Glutamatergic neuron (in vitro differentiated cells): Measurements from ENCODE around the gene SSH3. TPM values are rescaled to one million over a fixed set of nuclear protein-coding genes. Genes with fewer than 3 reads are reported as not detected.
A peak's percentile ranks its signal among the peaks of the same experiment; 100 is the strongest.
"Not testable (repeated sequence)": the region's sequence is repeated elsewhere in the genome, so short reads cannot be mapped to it uniquely, and the experiment has no call there.

Experiments used
- DNase-seq: peaks from one replicate; pipeline ENCODE4 v3.0.0; 2022
- H3K27ac Mint-ChIP-seq: one replicate; pipeline ENCODE4 v1.8.0; 2020; ENCODE audit warnings: mild to moderate bottlenecking, mixed read lengths, inconsistent platforms; ENCODE audit not compliant: unreplicated experiment
- H3K27me3 Mint-ChIP-seq: one replicate; pipeline ENCODE4 v1.8.0; 2020; ENCODE audit warnings: mild to moderate bottlenecking, moderate library complexity, mixed read lengths, inconsistent platforms; ENCODE audit not compliant: unreplicated experiment
- H3K36me3 Mint-ChIP-seq: one replicate; pipeline ENCODE4 v1.8.0; 2020; ENCODE audit warnings: mild to moderate bottlenecking, mixed read lengths, inconsistent platforms; ENCODE audit not compliant: unreplicated experiment
- H3K4me1 Mint-ChIP-seq: one replicate; pipeline ENCODE4 v1.8.0; 2020; ENCODE audit warnings: mild to moderate bottlenecking, low read depth, mixed read lengths, inconsistent platforms; ENCODE audit not compliant: unreplicated experiment
- H3K4me3 Mint-ChIP-seq: one replicate; pipeline ENCODE4 v1.8.0; 2020; ENCODE audit warnings: mild to moderate bottlenecking, mixed read lengths, inconsistent platforms; ENCODE audit not compliant: unreplicated experiment
- H3K9me3 Mint-ChIP-seq: one replicate; pipeline ENCODE4 v1.8.0; 2020; ENCODE audit warnings: mild to moderate bottlenecking, moderate library complexity, mixed read lengths, inconsistent platforms; ENCODE audit not compliant: unreplicated experiment
- total RNA-seq: library from RNA; stranded (reverse); fragmentation: NEBNext Ultra II Directional; extraction: Animal tissue kit (Norgen Biotek cat#: 25700); gene quantifications from one replicate; pipeline ENCODE4 v1.2.1, GENCODE V29; 2021; ENCODE audit not compliant: unreplicated experiment
- TF ChIP-seq, protein P1 (sequence below): fragments of 200-600 bp; sonication (generic); IDR thresholded peaks from one replicate; pipeline ENCODE4 v1.5.0; 2021; ENCODE audit not compliant: partially characterized antibody, unreplicated experiment

The SSH3 gene
- total RNA-seq, 1 donor from 2014 or later, result 8.3 TPM

DNA sequence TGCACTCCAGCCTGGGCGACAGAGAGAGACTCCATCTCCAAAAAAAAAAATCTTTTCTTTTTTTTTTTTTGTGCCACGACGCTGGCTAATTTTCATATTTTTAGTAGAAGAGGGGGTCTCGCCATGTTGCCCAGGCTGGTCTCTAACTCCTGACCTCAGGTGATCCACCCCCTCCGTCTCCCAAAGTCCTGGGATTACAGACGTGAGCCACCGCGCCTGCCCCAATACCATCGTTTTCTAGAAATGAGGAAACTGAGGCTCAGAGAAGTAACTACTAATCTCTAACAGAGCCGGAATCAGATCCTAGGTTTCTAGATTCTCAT, 13.5 kb downstream of the SSH3 start:
- H3K27ac Mint-ChIP-seq, result peak overlapping the region; percentile 68
- H3K9me3 Mint-ChIP-seq, result peaks cover 3% of the 10 kb centered on the region
- no peaks in the 10 kb centered on the region for H3K4me1 Mint-ChIP-seq
- DNase-seq, result no peak
- H3K36me3 Mint-ChIP-seq, result no peaks in the 10 kb centered on the region
- TF ChIP-seq, protein P1, sequence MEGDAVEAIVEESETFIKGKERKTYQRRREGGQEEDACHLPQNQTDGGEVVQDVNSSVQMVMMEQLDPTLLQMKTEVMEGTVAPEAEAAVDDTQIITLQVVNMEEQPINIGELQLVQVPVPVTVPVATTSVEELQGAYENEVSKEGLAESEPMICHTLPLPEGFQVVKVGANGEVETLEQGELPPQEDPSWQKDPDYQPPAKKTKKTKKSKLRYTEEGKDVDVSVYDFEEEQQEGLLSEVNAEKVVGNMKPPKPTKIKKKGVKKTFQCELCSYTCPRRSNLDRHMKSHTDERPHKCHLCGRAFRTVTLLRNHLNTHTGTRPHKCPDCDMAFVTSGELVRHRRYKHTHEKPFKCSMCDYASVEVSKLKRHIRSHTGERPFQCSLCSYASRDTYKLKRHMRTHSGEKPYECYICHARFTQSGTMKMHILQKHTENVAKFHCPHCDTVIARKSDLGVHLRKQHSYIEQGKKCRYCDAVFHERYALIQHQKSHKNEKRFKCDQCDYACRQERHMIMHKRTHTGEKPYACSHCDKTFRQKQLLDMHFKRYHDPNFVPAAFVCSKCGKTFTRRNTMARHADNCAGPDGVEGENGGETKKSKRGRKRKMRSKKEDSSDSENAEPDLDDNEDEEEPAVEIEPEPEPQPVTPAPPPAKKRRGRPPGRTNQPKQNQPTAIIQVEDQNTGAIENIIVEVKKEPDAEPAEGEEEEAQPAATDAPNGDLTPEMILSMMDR, result no peak
- peak overlapping the region; percentile 99 for H3K4me3 Mint-ChIP-seq
- H3K27me3 Mint-ChIP-seq, result peaks cover 3% of the 10 kb centered on the region

DNA sequence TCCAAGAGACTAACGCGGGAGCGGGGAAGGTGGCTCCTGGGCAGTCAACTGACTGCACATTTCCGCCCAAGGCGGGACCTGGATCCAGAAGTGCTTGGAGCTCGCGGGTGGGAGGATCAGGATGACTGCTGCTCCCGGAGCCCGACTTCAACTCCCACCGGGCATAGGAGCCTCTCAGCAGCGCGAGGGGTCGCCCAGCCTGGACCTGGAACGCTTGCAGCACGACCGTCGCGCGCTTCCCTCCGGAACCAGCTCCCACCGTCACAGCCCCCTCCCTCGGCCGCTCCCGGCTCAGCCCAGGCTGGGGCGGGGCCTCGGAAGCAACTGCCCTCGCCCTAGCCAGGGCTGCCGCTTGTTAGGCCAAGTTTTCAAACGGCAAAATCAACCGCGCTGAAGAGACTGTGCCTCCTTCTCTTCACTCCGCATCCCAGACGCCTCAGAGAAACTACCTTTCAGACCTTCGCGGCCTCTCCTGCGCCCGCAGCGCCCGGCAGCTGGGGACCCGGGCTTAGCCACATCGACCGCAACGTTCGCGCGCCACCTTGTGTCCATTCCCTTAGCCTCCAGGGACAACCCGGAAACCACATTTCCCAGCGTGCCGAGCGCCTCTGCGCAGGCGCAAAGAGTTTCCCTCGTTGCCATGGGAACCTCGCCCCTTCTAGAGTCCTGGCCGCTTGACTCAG, 14.0 kb downstream of the SSH3 start:
- Mint-ChIP-seq H3K36me3 (no peaks in the 10 kb centered on the region), H3K27ac (peak overlapping the region; percentile 94), H3K9me3 (peaks cover 3% of the 10 kb centered on the region), H3K4me3 (peak overlapping the region; percentile 99), H3K27me3 (peaks cover 3% of the 10 kb centered on the region), H3K4me1 (no peaks in the 10 kb centered on the region)
- peak; percentile 97 for DNase-seq
- TF ChIP-seq, protein P1, result peak; percentile 81

DNA sequence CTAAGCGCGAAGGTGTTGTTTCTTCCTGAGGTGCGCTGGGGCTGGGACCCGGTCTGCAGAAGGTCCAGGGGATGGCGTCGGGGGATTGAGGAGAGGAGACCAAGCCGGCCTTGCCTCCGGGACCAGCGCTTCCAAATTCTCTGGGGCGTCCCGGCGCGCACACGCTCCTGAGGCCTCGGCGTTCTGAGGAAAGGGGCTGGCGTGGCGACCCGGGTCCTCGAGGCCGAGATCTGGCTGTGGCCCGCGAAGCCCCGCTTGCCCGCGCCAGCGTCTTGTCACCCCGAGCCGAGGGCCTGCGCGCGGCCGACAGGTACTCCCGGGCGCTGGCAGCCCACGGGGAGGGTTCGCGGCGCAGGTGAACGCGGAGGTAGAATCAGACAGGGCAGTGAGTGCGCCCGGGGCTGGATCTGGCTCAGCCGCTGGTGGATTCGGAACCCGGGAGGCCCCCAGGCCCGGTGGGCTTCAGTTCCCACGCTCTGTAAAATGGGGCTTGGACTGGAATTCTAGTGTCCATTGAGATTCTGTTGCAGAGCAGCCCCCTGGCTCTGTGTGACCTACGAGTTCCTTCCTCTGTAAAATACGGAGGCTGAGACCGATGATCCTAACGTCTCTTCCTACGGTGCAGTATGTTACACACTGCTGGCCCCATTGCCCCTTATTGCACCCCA, 14.7 kb downstream of the SSH3 start:
- H3K4me3 Mint-ChIP-seq, result peak overlapping the region; percentile 99
- H3K27ac Mint-ChIP-seq, result peak overlapping the region; percentile 94
- H3K27me3 Mint-ChIP-seq, result peaks cover 5% of the 10 kb centered on the region
- H3K36me3 Mint-ChIP-seq, result no peaks in the 10 kb centered on the region
- no peak for DNase-seq
- peaks cover 3% of the 10 kb centered on the region for H3K9me3 Mint-ChIP-seq
- H3K4me1 Mint-ChIP-seq, result no peaks in the 10 kb centered on the region
- TF ChIP-seq, protein P1, result no peak

DNA sequence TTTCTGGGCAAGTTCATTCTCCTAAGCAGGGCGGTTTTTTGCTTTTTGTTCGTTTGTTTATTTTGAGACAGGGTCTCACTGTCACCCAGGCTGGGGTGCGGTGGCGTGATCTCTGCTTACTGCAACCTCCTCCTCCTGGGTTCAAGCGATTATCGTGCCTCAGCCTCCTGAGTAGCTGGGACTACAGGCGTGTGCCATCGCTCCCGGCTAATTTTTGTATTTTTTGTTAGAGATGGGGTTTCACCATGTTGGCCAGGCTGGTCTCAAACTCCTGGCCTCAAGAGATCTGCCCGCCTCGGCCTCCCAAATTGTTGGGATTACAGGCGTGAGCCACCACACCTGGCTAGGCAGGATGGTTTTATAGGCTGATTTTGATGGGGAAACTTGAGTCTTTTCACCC, 15.5 kb downstream of the SSH3 start:
- H3K27ac Mint-ChIP-seq, H3K9me3 Mint-ChIP-seq, H3K27me3 Mint-ChIP-seq, H3K4me1 Mint-ChIP-seq, DNase-seq, H3K36me3 Mint-ChIP-seq: not testable (repeated sequence)
- H3K4me3 Mint-ChIP-seq, result peak overlapping the region; percentile 71

DNA sequence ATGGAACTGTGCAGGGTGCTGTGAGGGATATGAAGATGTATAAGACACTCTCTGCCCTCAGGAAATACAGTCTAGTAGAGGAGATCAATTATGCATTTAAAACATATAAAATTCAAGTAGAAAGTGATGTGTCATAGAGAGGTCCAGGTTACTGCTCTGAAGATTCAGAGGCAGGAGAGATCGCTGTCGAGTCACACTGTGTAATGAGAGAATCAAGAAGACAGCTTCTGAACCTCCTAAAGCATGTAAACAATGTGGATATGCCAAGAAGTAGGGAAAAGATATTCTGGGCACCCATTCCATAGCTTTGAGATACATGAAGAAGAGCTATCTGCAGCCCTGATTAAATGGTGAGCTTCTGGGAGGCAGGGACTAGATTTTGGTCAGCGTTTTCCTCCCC, 16.7 kb downstream of the SSH3 start:
- Mint-ChIP-seq H3K27me3 (peaks cover 4% of the 10 kb centered on the region), H3K4me3 (peak overlapping the region; percentile 46), H3K4me1 (no peaks in the 10 kb centered on the region), H3K9me3 (peaks cover 3% of the 10 kb centered on the region), H3K36me3 (no peaks in the 10 kb centered on the region), H3K27ac (no peak overlapping the region)
- DNase-seq, result no peak
- TF ChIP-seq, protein P1, result no peak
